SK-N-SH (cell line): ENCODE results near the gene FKRP. TPM values are rescaled to one million over a fixed set of nuclear protein-coding genes. Genes with fewer than 3 reads are reported as not detected.

Experiments used
- CTCF ChIA-PET: fragments of 300-600, 350-600 bp; formaldehyde crosslinking; extraction: SDS; loops from one replicate; lab custom pipeline; 2021; lab: Yijun Ruan, JAX
- POLR2A ChIA-PET: fragments of 350-600 bp; sonication (Branson Sonifier 250); formaldehyde crosslinking; extraction: SDS; loops from one replicate; lab custom pipeline; 2020; ENCODE audit warnings: antibody characterized with exemption, inconsistent platforms; lab: Yijun Ruan, JAX
- DNase-seq: peaks from one replicate; pipeline ENCODE4 v3.0.0; 2012
- H2AFZ ChIP-seq: fragments of 200-600 bp; sonication (generic); 2 replicates; pipeline ENCODE4 v1.8.1; 2016; ENCODE audit warnings: antibody characterized with exemption, mild to moderate bottlenecking, low read depth
- H3F3A ChIP-seq: fragments of 200-600 bp; sonication (generic); replicated peaks from 2 replicates; pipeline ENCODE3; 2016; ENCODE audit warnings: antibody characterized with exemption, mild to moderate bottlenecking; ENCODE audit not compliant: insufficient read depth
- H3K27ac ChIP-seq, 2 experiments: fragments of 200-500 bp in 1 of 2; fragments of 200-600 bp in 1 of 2; sonication (Bioruptor generic) in 1 of 2; sonication (generic), shearing (Covaris generic) in 1 of 2; 2 replicates each; pipeline versions ENCODE4 v1.5.1 to v1.6.1; 2014 to 2016; ENCODE audit warnings: low read depth in 2 of 2, inconsistent platforms in 1 of 2, low read length in 1 of 2, mild to moderate bottlenecking in 1 of 2, mixed read lengths in 1 of 2
- H3K27me3 ChIP-seq: fragments of 200-600 bp; sonication (generic), shearing (Covaris generic); 2 replicates; pipeline ENCODE4 v1.6.1; 2016; ENCODE audit warnings: mixed run types; ENCODE audit not compliant: insufficient read depth
- H3K36me3 ChIP-seq, 2 experiments: fragments of 200-500 bp in 1 of 2; fragments of 200-600 bp in 1 of 2; sonication (Bioruptor generic) in 1 of 2; sonication (generic) in 1 of 2; replicated peaks in 1 of 2; 2 replicates each; pipeline versions ENCODE3 to v1.5.1; 2014 to 2016; ENCODE audit warnings: low read length in 1 of 2, mild to moderate bottlenecking in 1 of 2; ENCODE audit not compliant: insufficient read depth in 2 of 2, control insufficient read depth in 1 of 2
- H3K4me1 ChIP-seq, 2 experiments: fragments of 200-500 bp in 1 of 2; fragments of 200-600 bp in 1 of 2; sonication (Bioruptor generic) in 1 of 2; sonication (generic), shearing (Covaris generic) in 1 of 2; 2 replicates each; pipeline versions ENCODE4 v1.5.1 to v1.6.1; 2014 to 2016; ENCODE audit warnings: low read depth in 1 of 2, low read length in 1 of 2, mixed run types in 1 of 2; ENCODE audit not compliant: insufficient read depth in 2 of 2, control insufficient read depth in 1 of 2
- H3K4me2 ChIP-seq: fragments of 200-600 bp; sonication (generic), shearing (Covaris generic); 2 replicates; pipeline ENCODE4 v1.6.1; 2017; ENCODE audit warnings: mixed run types
- H3K4me3 ChIP-seq, 2 experiments: fragments of 200-500 bp in 1 of 2; fragments of 200-600 bp in 1 of 2; sonication (Bioruptor generic) in 1 of 2; sonication (generic), shearing (Covaris generic) in 1 of 2; 2 replicates each; pipeline versions ENCODE4 v1.5.1 to v1.8.1; 2014 to 2016; ENCODE audit warnings: low read depth in 2 of 2, inconsistent platforms in 1 of 2, low read length in 1 of 2, mild to moderate bottlenecking in 1 of 2, mixed read lengths in 1 of 2, moderate library complexity in 1 of 2
- H3K79me2 ChIP-seq: fragments of 200-600 bp; sonication (generic); 2 replicates; pipeline ENCODE4 v1.8.1; 2017; ENCODE audit warnings: mild to moderate bottlenecking; ENCODE audit not compliant: insufficient read depth
- H3K9ac ChIP-seq: fragments of 200-600 bp; sonication (generic); 2 replicates; pipeline ENCODE4 v1.6.1; 2017; ENCODE audit warnings: mixed run types
- H3K9me2 ChIP-seq: fragments of 200-600 bp; sonication (generic); 2 replicates; pipeline ENCODE4 v1.6.1; 2017; ENCODE audit warnings: mixed run types
- H3K9me3 ChIP-seq: fragments of 200-600 bp; sonication (generic); 2 replicates; pipeline ENCODE4 v1.6.1; 2017; ENCODE audit warnings: mixed run types, mild to moderate bottlenecking, moderate library complexity
- H4K20me1 ChIP-seq: fragments of 200-600 bp; sonication (generic); 2 replicates; pipeline ENCODE4 v1.6.1; 2017; ENCODE audit warnings: mild to moderate bottlenecking, mixed run types; ENCODE audit not compliant: insufficient read depth
- CHD2 ChIP-seq: fragments of 150-350 bp; IDR thresholded peaks from 2 replicates; pipeline ENCODE4 v1.6.1; 2018; ENCODE audit warnings: low read length; ENCODE audit not compliant: partially characterized antibody
- FOXM1 ChIP-seq: IDR thresholded peaks from 2 replicates; pipeline ENCODE4 v1.4.0; 2012; ENCODE audit warnings: low read depth, mild to moderate bottlenecking
- JUND ChIP-seq: IDR thresholded peaks from 2 replicates; pipeline ENCODE4 v1.4.0; 2012
- NFIC ChIP-seq: IDR thresholded peaks from 2 replicates; pipeline ENCODE4 v1.4.0; 2012; ENCODE audit warnings: borderline replicate concordance
- POLR2AphosphoS5 ChIP-seq: IDR thresholded peaks from 2 replicates; pipeline ENCODE4 v1.6.1; 2012; ENCODE audit warnings: low read depth, low read length
- RAD21 ChIP-seq: IDR thresholded peaks from 2 replicates; pipeline ENCODE4 v1.6.1; 2012; ENCODE audit warnings: mild to moderate bottlenecking, low read length
- RCOR1 ChIP-seq: fragments of 150-350 bp; IDR thresholded peaks from 2 replicates; pipeline ENCODE4 v1.6.1; 2017; ENCODE audit warnings: antibody characterized with exemption, low read length
- SMC3 ChIP-seq: IDR thresholded peaks from 2 replicates; pipeline ENCODE4 v1.6.1; 2012; ENCODE audit warnings: low read depth, low read length, improper control_type of control experiment
- TAF1 ChIP-seq: IDR thresholded peaks from 2 replicates; pipeline ENCODE4 v1.6.1; 2012; ENCODE audit warnings: low read depth, mild to moderate bottlenecking, low read length, moderate library complexity, borderline replicate concordance
- TCF12 ChIP-seq: IDR thresholded peaks from 2 replicates; pipeline ENCODE4 v1.4.0; 2012
- WGBS: methylation state at CpG from one replicate; pipeline ENCODE4 v1.1.6; 2017; ENCODE audit warnings: low lambda C conversion rate; 5-methylcytosine and 5-hydroxymethylcytosine counted together
- polyA plus RNA-seq, 3 experiments: library from polyadenylated mRNA; depleted of rRNA; stranded (reverse); fragments of >200 nt; gene quantifications; 2 replicates each; pipeline ENCODE4 v1.2.3, GENCODE V29; 2012
- TF ChIP-seq, protein P1 (sequence below): fragments of 150-350 bp; IDR thresholded peaks from 2 replicates; pipeline ENCODE4 v1.6.1; 2016; ENCODE audit warnings: mild to moderate bottlenecking, low read depth, low read length
- TF ChIP-seq, protein P2 (sequence below): IDR thresholded peaks from 2 replicates; pipeline ENCODE4 v1.4.0; 2012; ENCODE audit warnings: low read depth, borderline replicate concordance
- TF ChIP-seq, protein P3 (sequence below): fragments of 150-350 bp; IDR thresholded peaks from 2 replicates; pipeline ENCODE4 v1.6.1; 2017; ENCODE audit warnings: antibody characterized with exemption, low read length, low read depth, borderline replicate concordance
- TF ChIP-seq, protein P4 (sequence below): fragments of 200-600 bp; sonication (generic); IDR thresholded peaks from 2 replicates; pipeline ENCODE4 v1.6.1; 2017; ENCODE audit warnings: antibody characterized with exemption, mild to moderate bottlenecking, moderate library complexity
- TF ChIP-seq, protein P5 (sequence below): IDR thresholded peaks from 2 replicates; pipeline ENCODE4; 2012
- TF ChIP-seq, protein P6 (sequence below): IDR thresholded peaks from 2 replicates; pipeline ENCODE4 v1.4.0; 2012; ENCODE audit warnings: low read depth

FKRP gene
- polyA plus RNA-seq, 1 of the 3 experiments (the other 2 are of a cell fraction): 37.3 TPM

DNA sequence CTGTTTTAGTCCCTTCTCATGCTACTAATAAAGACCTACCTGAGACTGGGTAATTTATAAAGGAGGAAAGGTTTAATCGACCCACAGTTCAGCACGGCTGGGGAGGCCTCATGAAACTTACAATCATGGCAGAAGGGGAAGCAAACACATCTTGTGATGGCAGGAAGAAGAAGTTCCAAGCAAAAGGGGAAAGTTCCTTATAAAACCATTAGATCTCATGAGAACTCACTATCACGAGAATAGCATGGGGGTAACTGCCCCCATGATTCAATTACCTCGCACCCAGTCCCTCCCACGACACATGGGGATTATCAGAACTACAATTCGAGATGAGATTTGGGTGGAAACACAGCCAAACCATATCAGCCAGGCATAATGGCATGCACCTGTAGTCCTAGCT is 13.3 kb downstream of the FKRP start (continued):
- TF ChIP-seq CHD2 (no peak), SMC3 (no peak), NFIC (no peak), RAD21 (no peak)
- TF ChIP-seq, protein P1, sequence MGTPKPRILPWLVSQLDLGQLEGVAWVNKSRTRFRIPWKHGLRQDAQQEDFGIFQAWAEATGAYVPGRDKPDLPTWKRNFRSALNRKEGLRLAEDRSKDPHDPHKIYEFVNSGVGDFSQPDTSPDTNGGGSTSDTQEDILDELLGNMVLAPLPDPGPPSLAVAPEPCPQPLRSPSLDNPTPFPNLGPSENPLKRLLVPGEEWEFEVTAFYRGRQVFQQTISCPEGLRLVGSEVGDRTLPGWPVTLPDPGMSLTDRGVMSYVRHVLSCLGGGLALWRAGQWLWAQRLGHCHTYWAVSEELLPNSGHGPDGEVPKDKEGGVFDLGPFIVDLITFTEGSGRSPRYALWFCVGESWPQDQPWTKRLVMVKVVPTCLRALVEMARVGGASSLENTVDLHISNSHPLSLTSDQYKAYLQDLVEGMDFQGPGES: no peak

DNA sequence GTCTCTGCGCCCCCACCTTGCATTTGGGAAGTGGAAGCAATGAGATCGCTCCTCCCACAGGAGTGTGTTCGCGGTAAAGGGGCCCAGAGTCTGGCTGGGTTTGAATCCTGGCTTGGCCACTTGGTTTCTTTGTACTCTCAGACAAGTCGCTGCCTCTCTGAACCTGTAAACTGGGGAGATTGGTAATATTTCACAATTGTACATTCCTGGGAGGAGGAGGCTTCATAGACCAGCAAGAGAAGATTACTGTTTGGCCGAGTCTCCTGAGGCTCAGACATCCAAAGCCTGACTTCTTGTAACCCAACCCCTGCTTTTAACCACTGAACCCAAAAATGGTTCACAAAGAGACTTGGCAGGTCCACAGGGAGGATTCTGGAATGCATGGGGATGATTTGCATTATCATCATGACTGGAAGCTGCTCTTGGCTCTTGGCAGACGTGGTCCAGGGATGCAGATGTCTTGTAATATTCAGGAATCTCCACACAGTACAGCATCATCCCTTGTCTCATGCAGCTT is 14.0 kb downstream of the FKRP start:
- CTCF ChIA-PET: no interaction called here

DNA sequence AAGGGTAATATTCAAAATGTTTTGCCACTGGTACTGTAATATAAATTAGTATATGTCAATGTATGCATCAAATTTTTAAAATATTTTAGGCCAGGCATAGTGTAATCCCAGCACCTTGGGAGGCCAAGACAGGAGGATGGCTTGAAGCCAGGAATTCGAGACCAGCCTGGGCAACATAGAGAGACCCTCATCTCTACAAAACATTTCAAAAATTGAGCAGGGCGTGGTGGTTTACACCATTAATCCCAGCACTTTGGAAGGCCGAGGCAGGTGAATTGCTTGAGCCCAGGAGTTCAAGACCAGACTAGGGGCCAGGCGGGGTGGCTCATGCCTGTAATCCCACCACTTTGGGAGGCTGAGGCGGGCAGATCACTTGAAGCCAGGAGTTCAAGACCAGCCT is 14.5 kb downstream of the FKRP start:
- no peak overlapping the region for H3K4me2 ChIP-seq
- CTCF ChIA-PET: interaction anchor here (2.5 kb wide), 1 partner anchor 80 kb away, joined by 10 read pairs; no protein-coding TSS in a partner anchor
- H3K27ac ChIP-seq: peak overlapping the region in 1 of 2 experiments; percentile 27; a peak in 1 of 4 replicates
- POLR2A ChIA-PET: no interaction called here
- no peak for DNase-seq
- peaks cover 7% of the 10 kb centered on the region for H3F3A ChIP-seq
- peaks cover 2 to 5% of the 10 kb centered on the region in 2 experiments for H3K36me3 ChIP-seq
- no peaks in the 10 kb centered on the region for H3K27me3 ChIP-seq
- no peaks in the 10 kb centered on the region for H3K79me2 ChIP-seq
- H4K20me1 ChIP-seq: no peaks in the 10 kb centered on the region
- H3K4me1 ChIP-seq: no peaks in the 10 kb centered on the region
- no peak overlapping the region for H3K4me3 ChIP-seq
- no peaks in the 10 kb centered on the region for H3K9me3 ChIP-seq
- 91% methylated on average over 5 of the region's 5 CpGs for WGBS
- H2AFZ ChIP-seq: no peak overlapping the region
- no peaks in the 10 kb centered on the region for H3K9me2 ChIP-seq
- no peak overlapping the region for H3K9ac ChIP-seq
- TF ChIP-seq, protein P2, sequence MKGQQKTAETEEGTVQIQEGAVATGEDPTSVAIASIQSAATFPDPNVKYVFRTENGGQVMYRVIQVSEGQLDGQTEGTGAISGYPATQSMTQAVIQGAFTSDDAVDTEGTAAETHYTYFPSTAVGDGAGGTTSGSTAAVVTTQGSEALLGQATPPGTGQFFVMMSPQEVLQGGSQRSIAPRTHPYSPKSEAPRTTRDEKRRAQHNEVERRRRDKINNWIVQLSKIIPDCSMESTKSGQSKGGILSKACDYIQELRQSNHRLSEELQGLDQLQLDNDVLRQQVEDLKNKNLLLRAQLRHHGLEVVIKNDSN: no peak
- TF ChIP-seq TAF1 (no peak), NFIC (no peak), FOXM1 (no peak), RCOR1 (no peak), JUND (no peak), RAD21 (no peak)
- TF ChIP-seq, protein P3, sequence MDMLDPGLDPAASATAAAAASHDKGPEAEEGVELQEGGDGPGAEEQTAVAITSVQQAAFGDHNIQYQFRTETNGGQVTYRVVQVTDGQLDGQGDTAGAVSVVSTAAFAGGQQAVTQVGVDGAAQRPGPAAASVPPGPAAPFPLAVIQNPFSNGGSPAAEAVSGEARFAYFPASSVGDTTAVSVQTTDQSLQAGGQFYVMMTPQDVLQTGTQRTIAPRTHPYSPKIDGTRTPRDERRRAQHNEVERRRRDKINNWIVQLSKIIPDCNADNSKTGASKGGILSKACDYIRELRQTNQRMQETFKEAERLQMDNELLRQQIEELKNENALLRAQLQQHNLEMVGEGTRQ: no peak
- TF ChIP-seq, protein P4, sequence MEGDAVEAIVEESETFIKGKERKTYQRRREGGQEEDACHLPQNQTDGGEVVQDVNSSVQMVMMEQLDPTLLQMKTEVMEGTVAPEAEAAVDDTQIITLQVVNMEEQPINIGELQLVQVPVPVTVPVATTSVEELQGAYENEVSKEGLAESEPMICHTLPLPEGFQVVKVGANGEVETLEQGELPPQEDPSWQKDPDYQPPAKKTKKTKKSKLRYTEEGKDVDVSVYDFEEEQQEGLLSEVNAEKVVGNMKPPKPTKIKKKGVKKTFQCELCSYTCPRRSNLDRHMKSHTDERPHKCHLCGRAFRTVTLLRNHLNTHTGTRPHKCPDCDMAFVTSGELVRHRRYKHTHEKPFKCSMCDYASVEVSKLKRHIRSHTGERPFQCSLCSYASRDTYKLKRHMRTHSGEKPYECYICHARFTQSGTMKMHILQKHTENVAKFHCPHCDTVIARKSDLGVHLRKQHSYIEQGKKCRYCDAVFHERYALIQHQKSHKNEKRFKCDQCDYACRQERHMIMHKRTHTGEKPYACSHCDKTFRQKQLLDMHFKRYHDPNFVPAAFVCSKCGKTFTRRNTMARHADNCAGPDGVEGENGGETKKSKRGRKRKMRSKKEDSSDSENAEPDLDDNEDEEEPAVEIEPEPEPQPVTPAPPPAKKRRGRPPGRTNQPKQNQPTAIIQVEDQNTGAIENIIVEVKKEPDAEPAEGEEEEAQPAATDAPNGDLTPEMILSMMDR: no peak
- TF ChIP-seq, protein P1: no peak

More for the DNA sequence above, 14.0 kb downstream of the FKRP start:
- no peaks in the 10 kb centered on the region for H4K20me1 ChIP-seq
- WGBS: 80% methylated on average over 6 of the region's 7 CpGs
- H3K4me2 ChIP-seq: no peak overlapping the region
- H3K79me2 ChIP-seq: no peaks in the 10 kb centered on the region
- DNase-seq: no peak
- POLR2A ChIA-PET: no interaction called here
- no peaks in the 10 kb centered on the region for H3K9me3 ChIP-seq
- peaks cover 2 to 5% of the 10 kb centered on the region in 2 experiments for H3K36me3 ChIP-seq
- H2AFZ ChIP-seq: no peak overlapping the region
- TF ChIP-seq, protein P5, sequence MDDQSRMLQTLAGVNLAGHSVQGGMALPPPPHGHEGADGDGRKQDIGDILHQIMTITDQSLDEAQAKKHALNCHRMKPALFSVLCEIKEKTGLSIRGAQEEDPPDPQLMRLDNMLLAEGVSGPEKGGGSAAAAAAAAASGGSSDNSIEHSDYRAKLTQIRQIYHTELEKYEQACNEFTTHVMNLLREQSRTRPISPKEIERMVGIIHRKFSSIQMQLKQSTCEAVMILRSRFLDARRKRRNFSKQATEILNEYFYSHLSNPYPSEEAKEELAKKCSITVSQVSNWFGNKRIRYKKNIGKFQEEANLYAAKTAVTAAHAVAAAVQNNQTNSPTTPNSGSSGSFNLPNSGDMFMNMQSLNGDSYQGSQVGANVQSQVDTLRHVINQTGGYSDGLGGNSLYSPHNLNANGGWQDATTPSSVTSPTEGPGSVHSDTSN: no peak
- TF ChIP-seq, protein P6, sequence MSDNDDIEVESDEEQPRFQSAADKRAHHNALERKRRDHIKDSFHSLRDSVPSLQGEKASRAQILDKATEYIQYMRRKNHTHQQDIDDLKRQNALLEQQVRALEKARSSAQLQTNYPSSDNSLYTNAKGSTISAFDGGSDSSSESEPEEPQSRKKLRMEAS: 0 out of 2 replicates have a peak, but pooled peaks have one; percentile 22
- TF ChIP-seq NFIC (peak; percentile 37; the same call in 1 of the 2 replicates), TCF12 (peak; percentile 72), POLR2AphosphoS5 (no peak), RCOR1 (no peak)
- peaks cover 7% of the 10 kb centered on the region for H3F3A ChIP-seq
- no peaks in the 10 kb centered on the region for H3K4me1 ChIP-seq
- H3K4me3 ChIP-seq: no peak overlapping the region
- H3K27ac ChIP-seq: peak overlapping the region in 1 of 2 experiments; percentile 14; a peak in 1 of 4 replicates
- no peaks in the 10 kb centered on the region for H3K27me3 ChIP-seq
- H3K9me2 ChIP-seq: no peaks in the 10 kb centered on the region
- no peak overlapping the region for H3K9ac ChIP-seq
